Stimulated activated naive CD8-positive, alpha-beta T cell treated with anti-CD3 and anti-CD28 coated beads, Interleukin-15, amount 100 ng/mL, for 72 hours (primary cell): ENCODE measurements around the gene PIP5K1A.
A peak's percentile ranks its signal among the peaks of the same experiment; 100 is the strongest.

ENCODE experiments used
- ATAC-seq: fragments of 150-1000 bp; cut with Tn5 transposase; 2 replicates; pipeline ENCODE4 v1.10.0; 2021; ENCODE audit warnings: mild to moderate bottlenecking, moderate library complexity
- DNase-seq, 2 donors: peaks; one replicate each; pipeline ENCODE4 v3.0.0; 2021 to 2022
- H3K27ac Mint-ChIP-seq, 2 donors: one replicate each; pipeline ENCODE4 v1.8.0; 2022; ENCODE audit warnings: mild to moderate bottlenecking in 2 of 2, mixed read lengths in 2 of 2, moderate library complexity in 2 of 2
- H3K27me3 Mint-ChIP-seq: one replicate; pipeline ENCODE4 v1.8.0; 2022; ENCODE audit warnings: mixed read lengths
- H3K4me1 Mint-ChIP-seq: one replicate; pipeline ENCODE4 v1.8.0; 2022; ENCODE audit warnings: mild to moderate bottlenecking, mixed read lengths
- H3K4me3 Mint-ChIP-seq, 2 donors: one replicate each; pipeline ENCODE4 v1.8.0; 2022; ENCODE audit warnings: mild to moderate bottlenecking in 2 of 2, mixed read lengths in 2 of 2, moderate library complexity in 1 of 2
- H3K9me3 Mint-ChIP-seq, 2 donors: one replicate each; pipeline ENCODE4 v1.8.0; 2022; ENCODE audit warnings: mixed read lengths in 2 of 2

The PIP5K1A gene

GRCh38 chr1:151198254-151199127, at the start of gene PIP5K1A:
TSS of gene PIP5K1A (plus strand) at chr1:151198552. CDS start at chr1:151198997, 445 bp downstream.
- no peaks in the 10 kb centered on the region for H3K27me3 Mint-ChIP-seq
- DNase-seq (peak; percentile 96 to 97), ATAC-seq (peak; percentile 95)
- H3K27ac Mint-ChIP-seq, result peak within 1 kb of the TSS; percentile 99
- peaks cover 49% of the 10 kb centered on the region for H3K4me1 Mint-ChIP-seq
- H3K9me3 Mint-ChIP-seq, result no peaks in the 10 kb centered on the region
- H3K4me3 Mint-ChIP-seq, result peak within 1 kb of the TSS; percentile 91 to 99

GRCh38 chr1:151156515-151156819, 41.9 kb upstream of the PIP5K1A start, which contains the start of gene TNFAIP8L2:
TSS of gene TNFAIP8L2 (plus strand) at chr1:151156649. CDS start at chr1:151158698, 2,049 bp downstream.
- Mint-ChIP-seq H3K9me3 (no peaks in the 10 kb centered on the region), H3K27ac (peak within 1 kb of the TSS; percentile 92 to 94), H3K27me3 (no peaks in the 10 kb centered on the region), H3K4me1 (peaks cover 55% of the 10 kb centered on the region), H3K4me3 (peak within 1 kb of the TSS; percentile 90 to 99)
- ATAC-seq (peak; percentile 86), DNase-seq (peak; percentile 57 to 79)

GRCh38 chr1:151157067-151157531, 41.3 kb upstream of the PIP5K1A start:
- Mint-ChIP-seq H3K4me3 (peak overlapping the region; percentile 90 to 99), H3K4me1 (peaks cover 61% of the 10 kb centered on the region), H3K27me3 (no peaks in the 10 kb centered on the region), H3K9me3 (no peaks in the 10 kb centered on the region), H3K27ac (peak overlapping the region; percentile 92 to 94)
- ATAC-seq (peak; percentile 68), DNase-seq (peak; percentile 44 to 77)

- H3K27me3 Mint-ChIP-seq, result no peaks in the 10 kb centered on the region
These were observed 40.0 kb upstream of the PIP5K1A start for GRCh38 chr1:151158326-151158725.

GRCh38 chr1:151158751-151159251, 39.6 kb upstream of the PIP5K1A start:
- H3K27me3 Mint-ChIP-seq, result no peaks in the 10 kb centered on the region
- H3K27ac Mint-ChIP-seq, result peak overlapping the region; percentile 92 to 97
- peaks cover 75% of the 10 kb centered on the region for H3K4me1 Mint-ChIP-seq
- DNase-seq (peak in 1 of 2 donors; percentile 46), ATAC-seq (peak; percentile 29)
- H3K4me3 Mint-ChIP-seq, result peak overlapping the region; percentile 90 to 99
- H3K9me3 Mint-ChIP-seq, result no peaks in the 10 kb centered on the region

More at GRCh38 chr1:151158326-151158725, 40.0 kb upstream of the PIP5K1A start:
- peak; percentile 59 for ATAC-seq
- peak overlapping the region; percentile 90 to 99 for H3K4me3 Mint-ChIP-seq
- peak overlapping the region; percentile 92 to 94 for H3K27ac Mint-ChIP-seq
- DNase-seq, result peak; percentile 35 to 74
- H3K9me3 Mint-ChIP-seq, result no peaks in the 10 kb centered on the region
- H3K4me1 Mint-ChIP-seq, result peaks cover 70% of the 10 kb centered on the region

- no peaks in the 10 kb centered on the region for H3K9me3 Mint-ChIP-seq
- H3K27ac Mint-ChIP-seq, result peak overlapping the region; percentile 92 to 97
- peaks cover 81% of the 10 kb centered on the region for H3K4me1 Mint-ChIP-seq
- peak overlapping the region; percentile 90 to 99 for H3K4me3 Mint-ChIP-seq
- DNase-seq, result no peak
- no peak for ATAC-seq
- no peaks in the 10 kb centered on the region for H3K27me3 Mint-ChIP-seq
These were observed 39.0 kb upstream of the PIP5K1A start for GRCh38 chr1:151159373-151159772.

GRCh38 chr1:151164732-151165280, 33.5 kb upstream of the PIP5K1A start:
- H3K27ac Mint-ChIP-seq, result peak overlapping the region; percentile 96 to 98
- ATAC-seq, result no peak
- no peak for DNase-seq
- no peaks in the 10 kb centered on the region for H3K9me3 Mint-ChIP-seq
- H3K4me1 Mint-ChIP-seq, result peaks cover 78% of the 10 kb centered on the region
- H3K27me3 Mint-ChIP-seq, result no peaks in the 10 kb centered on the region
- peak overlapping the region; percentile 89 to 94 for H3K4me3 Mint-ChIP-seq

- no peaks in the 10 kb centered on the region for H3K27me3 Mint-ChIP-seq
- DNase-seq (no peak), ATAC-seq (peak; percentile 3)
- no peaks in the 10 kb centered on the region for H3K9me3 Mint-ChIP-seq
- H3K4me3 Mint-ChIP-seq, result peak overlapping the region; percentile 89 to 94
- H3K4me1 Mint-ChIP-seq, result peaks cover 73% of the 10 kb centered on the region
- H3K27ac Mint-ChIP-seq, result peak overlapping the region; percentile 96 to 98
These were observed 33.0 kb upstream of the PIP5K1A start for GRCh38 chr1:151165281-151165737.

GRCh38 chr1:151165738-151166504, 32.4 kb upstream of the PIP5K1A start, which contains the start of the genes LYSMD1 and SCNM1:
TSS of gene LYSMD1 (minus strand) at chr1:151165902. CDS start at chr1:151165258, 644 bp downstream.
TSS of gene SCNM1 (plus strand) at chr1:151166144. CDS start at chr1:151166153, 9 bp downstream.
- DNase-seq (peak; percentile 93 to 98), ATAC-seq (peak; percentile 95)
- Mint-ChIP-seq H3K27ac (peak within 1 kb of the TSS; percentile 96 to 98), H3K27me3 (no peaks in the 10 kb centered on the region), H3K4me3 (peak within 1 kb of the TSS; percentile 89 to 94), H3K9me3 (no peaks in the 10 kb centered on the region), H3K4me1 (peaks cover 67% of the 10 kb centered on the region)

- ATAC-seq (no peak), DNase-seq (no peak)
- Mint-ChIP-seq H3K4me1 (peaks cover 61% of the 10 kb centered on the region), H3K4me3 (peak overlapping the region; percentile 89 to 94), H3K27ac (peak overlapping the region; percentile 96 to 98), H3K9me3 (no peaks in the 10 kb centered on the region), H3K27me3 (no peaks in the 10 kb centered on the region)
These were observed 31.8 kb upstream of the PIP5K1A start for GRCh38 chr1:151166505-151166956.

GRCh38 chr1:151167116-151167515, 31.2 kb upstream of the PIP5K1A start:
- DNase-seq (no peak), ATAC-seq (no peak)
- peaks cover 55% of the 10 kb centered on the region for H3K4me1 Mint-ChIP-seq
- H3K27ac Mint-ChIP-seq, result peak overlapping the region; percentile 76 to 96
- H3K27me3 Mint-ChIP-seq, result no peaks in the 10 kb centered on the region
- peak overlapping the region; percentile 89 to 94 for H3K4me3 Mint-ChIP-seq
- no peaks in the 10 kb centered on the region for H3K9me3 Mint-ChIP-seq

- Mint-ChIP-seq H3K9me3 (no peaks in the 10 kb centered on the region), H3K4me3 (no peak overlapping the region), H3K27me3 (no peaks in the 10 kb centered on the region), H3K4me1 (peaks cover 30% of the 10 kb centered on the region), H3K27ac (no peak overlapping the region)
- DNase-seq, result no peak
- ATAC-seq, result no peak
These were observed 27.2 kb upstream of the PIP5K1A start for GRCh38 chr1:151171190-151171589.

GRCh38 chr1:151175041-151175741, 23.2 kb upstream of the PIP5K1A start:
- DNase-seq, result no peak
- Mint-ChIP-seq H3K4me1 (peaks cover 12% of the 10 kb centered on the region), H3K27ac (peak overlapping the region in 1 of 2 donors; percentile 14), H3K9me3 (no peaks in the 10 kb centered on the region), H3K4me3 (no peak overlapping the region), H3K27me3 (no peaks in the 10 kb centered on the region)
- ATAC-seq, result no peak

- Mint-ChIP-seq H3K4me1 (peaks cover 12% of the 10 kb centered on the region), H3K27ac (peak within 1 kb of the TSS; percentile 14 to 82), H3K9me3 (no peaks in the 10 kb centered on the region), H3K4me3 (no peak within 1 kb of the TSS), H3K27me3 (no peaks in the 10 kb centered on the region)
- ATAC-seq (peak; percentile 84), DNase-seq (no peak)
These were observed 22.5 kb upstream of the PIP5K1A start, which contains the start of gene TMOD4 for GRCh38 chr1:151175863-151176262. TSS of gene TMOD4 (minus strand) at chr1:151175981. CDS start at chr1:151174875, 1,106 bp downstream.
